ENCODE results near the gene GPR39.

GPR39 gene

GRCh38 chr2:132642415-132642814 lies 225.8 kb downstream of the GPR39 start:
- DNase-seq (ENCODE audit: low read depth) = no peak

GRCh38 chr2:132645176-132645575 lies 228.6 kb downstream of the GPR39 start:
- DNase-seq (ENCODE audit: low read depth) = no peak

DNA sequence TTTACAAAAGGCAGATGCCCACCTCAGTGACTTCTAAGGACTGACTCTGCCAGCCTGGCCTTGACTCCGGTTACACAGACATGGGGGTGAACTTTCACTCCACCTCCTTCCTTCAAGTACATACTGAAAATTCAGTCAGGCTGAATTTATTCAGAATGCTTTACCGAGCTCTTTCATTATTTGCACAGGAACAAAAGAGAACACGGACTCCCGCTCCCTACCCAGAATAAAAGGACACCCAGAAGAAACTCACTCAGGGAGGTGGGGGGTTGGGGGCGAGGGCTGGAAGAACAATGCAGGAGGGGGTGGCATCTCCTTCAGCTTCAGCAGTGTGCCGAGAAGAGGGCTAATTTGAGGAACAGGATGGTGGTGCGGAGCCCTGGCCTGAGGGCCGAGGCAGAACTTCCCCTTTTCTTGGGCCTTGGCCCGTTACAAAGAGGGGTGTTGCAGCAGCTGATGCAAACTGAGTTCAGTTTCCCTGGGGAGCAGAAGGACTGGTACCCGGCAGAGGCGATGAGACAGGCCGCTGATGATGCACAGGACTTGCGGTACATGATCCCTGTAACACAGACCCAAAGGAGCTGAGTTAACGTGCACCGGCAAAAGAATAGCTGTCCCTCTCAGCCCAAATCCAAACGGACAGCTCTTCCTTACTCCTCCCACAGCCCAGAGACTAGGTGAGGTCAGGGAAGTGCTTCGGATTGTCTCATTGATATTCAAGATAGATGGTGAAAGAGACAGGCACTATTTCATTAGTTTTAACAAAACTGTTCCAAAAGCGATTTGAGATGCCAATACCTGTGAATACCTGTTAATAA lies 229.3 kb downstream of the GPR39 start:
- no peak for DNase-seq (ENCODE audit: low read depth)

- no peak for DNase-seq (ENCODE audit: low read depth)
Observed at GRCh38 chr2:132646540-132647108, 230.0 kb downstream of the GPR39 start.

- DNase-seq (ENCODE audit: low read depth) = no peak
Observed at GRCh38 chr2:132651115-132652045, 234.8 kb downstream of the GPR39 start.

GRCh38 chr2:132652474-132652873 lies 235.9 kb downstream of the GPR39 start:
- DNase-seq (ENCODE audit: low read depth) = no peak

DNA sequence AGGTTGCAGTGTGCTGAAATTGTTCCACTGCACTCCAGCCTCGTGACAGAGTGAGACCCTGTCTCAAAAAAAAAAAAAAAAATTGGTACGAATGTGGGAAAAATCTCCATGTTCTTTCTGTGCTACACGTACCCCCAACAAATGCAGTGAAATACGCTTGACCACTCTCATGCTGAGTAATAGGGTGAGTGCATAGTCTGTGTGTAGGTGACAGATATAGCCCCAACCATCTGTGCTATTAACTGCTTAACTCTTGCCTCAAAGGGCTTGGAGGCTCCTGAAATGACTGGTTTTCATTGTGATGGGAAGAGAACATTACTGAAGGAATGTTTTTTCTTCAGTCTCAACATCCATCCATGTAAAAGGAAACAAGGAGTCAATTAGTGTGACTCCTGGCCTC lies 237.7 kb downstream of the GPR39 start:
- DNase-seq (ENCODE audit: low read depth) = no peak

DNA sequence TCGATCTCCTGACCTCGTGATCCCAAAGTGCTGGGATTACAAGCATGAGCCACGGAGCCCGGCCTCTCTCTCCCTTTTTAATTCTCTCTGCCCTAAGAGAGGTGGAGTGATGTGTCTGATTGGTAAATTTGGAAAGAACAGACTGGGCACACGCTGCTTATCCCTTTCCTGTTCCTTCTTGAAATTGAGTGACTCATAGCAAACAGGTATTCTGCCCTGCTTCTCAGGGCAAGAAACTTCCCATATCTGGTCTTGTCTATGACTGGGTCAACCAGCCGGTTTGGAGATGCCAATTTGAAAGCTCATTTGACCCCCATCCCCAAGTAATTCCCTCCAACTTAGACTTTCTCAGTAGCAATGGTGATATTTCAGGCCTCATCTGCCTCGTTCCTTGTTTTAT lies 238.4 kb downstream of the GPR39 start:
- no peak for DNase-seq (ENCODE audit: low read depth)

- DNase-seq (ENCODE audit: low read depth) = no peak
Observed at GRCh38 chr2:132656266-132656975, 239.8 kb downstream of the GPR39 start.

DNA sequence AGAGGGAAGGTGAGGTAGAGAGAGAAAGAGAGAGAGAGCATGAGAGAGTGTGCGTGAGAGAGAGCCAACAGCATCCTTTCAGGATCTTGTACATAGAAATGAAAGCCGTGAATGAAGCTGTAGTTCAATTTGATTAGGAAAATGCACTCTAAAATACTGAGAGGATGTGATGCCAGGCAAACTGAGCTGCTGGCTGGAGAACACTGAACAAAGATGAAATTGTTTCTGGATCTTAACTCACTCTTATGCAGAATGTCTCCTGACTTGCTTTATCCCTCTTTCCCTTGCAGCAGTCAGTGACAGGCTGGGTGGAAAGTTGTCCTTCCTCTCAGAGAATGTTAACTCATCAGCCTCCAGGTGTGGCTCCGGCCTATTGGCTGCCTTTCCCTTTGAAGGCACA lies 242.7 kb downstream of the GPR39 start:
- DNase-seq (ENCODE audit: low read depth) = no peak

DNA sequence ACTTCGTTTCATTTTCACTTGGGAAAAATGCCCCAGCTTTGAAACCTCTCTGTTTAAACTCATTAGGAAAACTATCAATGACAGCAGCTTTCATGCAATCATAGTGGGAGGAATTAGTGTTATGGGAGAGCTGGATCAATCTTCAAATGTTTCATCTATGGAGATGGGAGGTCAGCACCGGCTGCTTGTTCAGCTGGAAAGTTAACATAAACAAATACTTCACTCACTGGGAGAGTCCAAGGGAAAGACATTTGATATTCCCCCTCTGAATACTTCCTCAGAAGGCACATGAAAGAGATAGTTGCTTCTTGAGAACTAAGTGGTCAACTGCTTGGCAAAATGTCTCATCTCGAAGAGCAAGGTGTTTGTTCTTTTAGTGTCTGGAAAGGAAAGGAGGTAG lies 246.1 kb downstream of the GPR39 start:
- DNase-seq (ENCODE audit: low read depth) = no peak

- no peak for DNase-seq (ENCODE audit: low read depth)
Observed at GRCh38 chr2:132664096-132664495, 247.5 kb downstream of the GPR39 start.

GRCh38 chr2:132665401-132666140 lies 249.0 kb downstream of the GPR39 start:
- DNase-seq (ENCODE audit: low read depth) = no peak

- DNase-seq (ENCODE audit: low read depth) = no peak
Observed at GRCh38 chr2:132667706-132668105, 251.1 kb downstream of the GPR39 start.

DNA sequence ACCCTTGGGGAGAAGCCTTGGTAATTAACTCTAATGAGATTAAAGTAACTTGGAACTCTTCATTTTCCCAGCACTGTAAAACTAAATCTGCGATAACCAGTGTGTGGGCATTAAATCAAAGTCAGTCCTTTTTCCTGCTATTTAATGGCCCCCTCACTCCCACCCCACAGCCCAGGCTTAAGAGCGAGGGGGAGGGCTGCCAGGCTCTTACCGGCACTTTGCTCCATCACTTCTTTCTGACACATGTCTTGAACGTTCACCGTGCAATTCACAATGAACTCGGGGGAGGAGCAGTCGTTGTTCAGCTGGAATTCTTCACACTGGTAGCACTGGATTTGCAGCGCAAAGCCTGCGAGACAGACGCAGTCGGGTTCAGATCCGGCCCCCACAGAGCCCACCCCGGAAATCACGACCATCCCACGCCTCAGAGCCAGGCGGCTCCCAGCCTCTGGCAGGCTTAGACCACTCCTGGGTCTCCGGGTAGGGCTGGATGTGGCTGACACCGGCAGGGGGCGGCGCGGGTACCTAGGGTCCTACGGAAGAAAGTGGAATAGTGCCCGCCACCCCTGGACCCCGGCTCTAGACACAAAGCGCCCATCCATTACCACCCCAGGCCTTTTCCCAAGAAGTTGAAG lies 251.7 kb downstream of the GPR39 start:
- no peak for DNase-seq (ENCODE audit: low read depth)

DNA sequence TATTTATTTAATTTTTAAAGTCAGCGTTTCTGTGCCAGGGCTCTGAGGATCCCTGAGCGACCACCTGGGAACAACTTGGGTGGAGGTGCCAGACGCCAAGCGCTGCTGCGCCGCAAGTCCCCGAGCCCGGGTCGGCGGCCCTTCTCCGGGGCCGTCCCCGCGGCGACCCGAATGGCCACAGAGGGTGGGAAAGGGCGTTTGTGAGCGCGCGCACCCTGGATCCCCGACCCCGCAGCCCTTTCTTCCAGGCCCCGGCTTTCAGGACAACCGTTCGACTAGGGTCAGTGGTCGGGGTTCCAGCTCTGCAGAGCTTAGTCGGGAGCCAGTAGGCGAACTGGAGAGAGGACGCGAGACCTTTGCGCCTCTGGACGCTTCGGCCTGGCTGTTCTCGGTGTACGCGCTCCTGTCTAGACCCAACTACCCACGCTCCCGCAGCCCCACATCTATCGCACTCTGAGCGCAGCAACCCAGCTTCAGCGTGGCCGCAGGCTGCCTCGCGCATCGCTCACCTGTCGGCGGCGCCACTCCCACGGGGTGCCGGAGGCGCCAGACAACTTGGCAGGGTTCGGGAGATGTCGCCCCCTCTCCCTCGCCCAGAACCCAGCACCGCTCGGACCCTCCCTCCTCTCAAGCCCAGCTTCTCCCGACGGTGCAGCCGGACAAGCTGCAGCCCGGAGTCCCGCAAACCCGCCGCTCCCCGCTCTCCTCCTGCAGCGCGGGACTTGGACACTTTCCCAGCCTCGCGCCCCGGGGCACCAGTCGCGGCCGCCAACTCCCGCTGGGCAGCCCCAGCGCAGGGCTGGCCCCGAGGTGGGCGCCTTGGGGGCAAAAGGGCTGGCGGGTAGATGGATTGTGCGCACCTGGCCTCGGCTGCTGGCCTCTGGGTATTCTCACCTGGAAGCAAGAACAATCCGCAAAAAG lies 252.6 kb downstream of the GPR39 start:
- DNase-seq (ENCODE audit: low read depth) = no peak

- DNase-seq (ENCODE audit: low read depth) = no peak
Observed at GRCh38 chr2:132669908-132670495, 253.4 kb downstream of the GPR39 start, which contains the start of gene LYPD1. TSS of gene LYPD1 (minus strand) at chr2:132670205. CDS start at chr2:132669932, 273 bp downstream.

GRCh38 chr2:132670496-132671150 lies 254.0 kb downstream of the GPR39 start:
- DNase-seq (ENCODE audit: low read depth) = no peak
